CD4-positive, alpha-beta T cell treated with Interleukin-6 at 100 ng/mL for 8 hours (primary cell): ENCODE results near the gene PPP5C.
"Not testable (repeated sequence)": the region's sequence is repeated elsewhere in the genome, so short reads cannot be mapped to it uniquely, and the experiment has no call there.

Source experiments
- DNase-seq: peaks from one replicate; pipeline ENCODE4 v3.0.0-alpha.2; 2020; ENCODE audit warnings: mixed read lengths, low spot score

PPP5C gene

DNA sequence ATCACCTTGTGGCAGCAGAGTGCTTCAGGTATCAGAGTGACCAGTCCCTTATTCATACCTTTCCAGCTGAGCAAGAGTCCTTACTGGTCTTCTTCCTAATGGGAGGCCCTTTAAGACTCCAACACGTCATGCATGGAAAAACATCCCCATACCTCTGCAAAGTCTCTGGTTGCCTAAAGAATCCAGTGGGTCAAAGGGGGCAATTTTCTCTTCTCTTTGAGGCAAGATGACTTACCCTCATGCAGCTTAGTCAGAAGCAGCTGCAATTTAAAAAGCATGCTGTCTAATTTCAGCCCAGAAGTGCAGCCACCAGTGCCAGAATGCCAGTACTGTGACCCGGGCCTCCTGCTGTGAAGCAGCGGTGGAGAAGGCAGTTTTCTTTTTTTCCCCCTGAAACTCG is 18.7 kb downstream of the PPP5C start:
- no peak for DNase-seq

DNA sequence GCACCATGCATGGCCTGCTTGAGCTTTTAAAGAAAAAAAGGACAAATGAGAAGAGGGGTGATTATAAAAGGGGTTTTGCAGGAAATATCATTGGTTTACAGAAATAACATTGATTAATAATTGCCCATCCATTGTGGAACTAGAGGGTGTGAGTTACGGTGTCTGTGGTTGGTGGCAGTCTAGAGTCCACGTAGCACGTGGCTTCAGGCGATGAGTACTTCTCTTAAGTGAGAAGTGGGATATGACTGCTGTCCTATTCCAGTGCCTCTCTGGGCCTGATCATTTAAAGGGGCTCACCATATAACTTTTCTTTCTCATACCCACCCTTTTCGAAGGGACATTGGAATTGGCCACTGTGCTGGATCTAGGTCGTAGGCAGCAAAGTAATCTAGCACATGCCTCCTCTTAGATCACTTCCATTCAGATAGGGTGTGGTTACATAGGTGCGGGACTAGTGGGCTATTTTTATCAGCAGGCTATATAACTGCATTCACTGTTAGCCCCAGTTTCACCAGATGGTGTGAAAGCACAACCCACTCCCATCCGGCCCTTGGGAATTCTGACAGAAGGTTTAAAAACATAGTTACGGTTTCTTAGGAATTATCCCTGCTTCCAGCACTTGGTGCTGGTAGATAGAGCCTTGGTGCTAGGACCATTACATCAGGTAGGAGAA is 19.9 kb downstream of the PPP5C start:
- DNase-seq: no peak

DNA sequence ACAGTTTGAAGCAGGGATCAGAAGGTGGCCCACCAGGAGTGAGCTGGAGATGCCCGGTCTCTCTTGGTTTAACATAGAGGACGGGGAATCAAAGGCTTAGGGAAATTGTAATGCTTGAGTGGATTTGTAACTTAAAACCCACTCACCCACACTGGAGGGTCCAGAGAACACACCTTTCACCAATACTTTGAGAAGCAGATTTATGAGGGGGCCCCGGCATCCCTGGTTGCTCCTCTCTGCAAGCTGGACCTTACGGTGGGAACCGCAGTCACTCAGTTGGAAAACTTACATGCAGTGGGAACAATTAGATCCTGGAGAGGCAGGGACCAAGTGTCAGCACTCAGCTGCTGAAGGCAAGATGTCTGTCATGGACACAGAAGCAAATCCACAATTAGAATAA is 20.5 kb downstream of the PPP5C start:
- DNase-seq: no peak

DNA sequence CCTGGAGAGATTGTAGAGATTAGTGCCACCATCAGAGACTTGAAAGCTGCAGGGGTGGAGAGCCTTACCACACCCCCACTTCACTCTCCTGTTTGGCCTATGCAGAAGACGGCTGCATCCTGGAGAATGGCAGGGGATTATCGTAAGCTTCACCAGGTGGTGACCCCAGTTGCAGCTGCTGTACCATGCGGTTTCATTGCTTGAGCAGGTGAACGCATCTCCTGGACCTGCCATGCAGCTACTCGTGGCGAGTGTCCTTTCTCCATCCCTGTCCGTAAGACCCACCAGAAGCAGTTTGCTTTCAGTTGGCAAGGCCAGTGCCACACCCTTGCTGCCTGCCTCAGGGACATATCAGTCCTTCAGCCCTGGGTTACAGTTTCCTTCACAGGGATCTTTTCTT is 21.2 kb downstream of the PPP5C start:
- no peak for DNase-seq

DNA sequence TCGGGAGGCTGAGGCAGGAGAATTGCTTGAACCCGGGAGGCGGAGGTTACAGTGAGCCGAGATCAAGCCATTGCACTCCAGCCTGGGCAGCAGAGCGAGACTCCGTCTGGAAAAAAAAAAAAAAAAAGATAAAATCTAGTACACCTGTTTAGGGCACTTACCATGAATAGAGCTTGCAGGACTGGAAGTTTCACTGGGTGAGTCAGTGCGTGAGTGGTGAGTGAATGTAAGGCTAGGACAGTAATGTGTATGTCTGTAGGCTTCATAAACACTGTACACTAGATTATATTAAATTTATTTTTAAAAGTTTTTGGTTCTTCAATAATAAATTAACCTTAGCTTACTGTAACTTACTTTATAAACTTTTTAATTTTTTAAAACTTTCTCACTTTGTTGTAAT is 22.9 kb downstream of the PPP5C start:
- DNase-seq: no peak

DNA sequence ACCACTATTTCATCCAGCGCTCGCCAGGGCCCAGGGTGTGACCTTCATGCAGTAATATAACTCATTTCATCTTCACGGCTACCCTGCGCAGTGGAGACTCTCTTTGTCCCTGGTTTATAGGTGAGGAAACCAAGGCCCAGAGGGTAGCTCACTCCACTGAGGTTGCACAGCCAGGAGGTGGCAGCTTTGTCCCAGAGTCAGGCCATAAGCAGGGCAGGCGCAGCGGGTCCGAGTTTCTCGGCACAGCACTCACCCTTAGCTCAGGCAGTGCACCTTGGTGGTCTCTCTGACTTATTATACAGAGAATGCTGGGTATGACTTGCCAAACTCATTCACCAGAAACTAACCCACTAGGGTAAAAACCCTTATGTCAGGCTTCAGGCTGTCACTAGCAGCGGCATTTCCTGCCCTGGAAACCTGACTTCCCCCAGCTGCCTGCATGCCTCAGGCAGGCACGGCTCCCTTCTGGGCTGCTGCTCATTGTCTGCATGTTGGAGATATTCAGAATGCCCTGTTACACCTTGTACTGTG is 24.5 kb downstream of the PPP5C start:
- DNase-seq: no peak

DNA sequence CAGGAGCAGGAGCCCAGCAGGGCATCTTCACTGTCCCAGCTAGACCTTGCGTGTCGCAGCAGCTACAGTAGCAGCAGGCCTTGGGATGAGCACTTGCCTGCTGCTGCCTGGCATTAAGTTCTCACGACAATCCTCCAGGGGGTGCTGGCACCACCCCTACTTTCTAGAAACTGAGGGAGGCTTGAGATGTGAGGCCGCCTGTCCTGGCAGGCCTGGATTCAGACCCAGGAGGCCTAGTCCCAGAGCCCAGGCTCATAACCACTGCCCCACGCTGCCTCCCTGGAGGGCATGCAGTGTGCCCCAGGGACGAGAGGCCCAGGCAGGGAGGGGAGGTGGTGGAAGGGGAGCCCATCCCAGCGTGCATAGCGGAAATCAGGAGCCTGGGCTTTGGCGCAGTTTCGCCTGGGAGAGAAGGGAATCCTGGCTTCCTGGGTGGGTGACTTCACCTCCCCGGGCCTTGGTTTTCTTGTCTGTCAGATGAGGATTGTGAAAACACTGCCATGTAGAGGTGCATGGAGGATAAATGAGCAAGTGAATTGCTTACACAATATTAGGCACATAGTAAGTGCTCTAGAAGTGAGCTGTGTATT is 26.1 kb downstream of the PPP5C start:
- DNase-seq: no peak

DNA sequence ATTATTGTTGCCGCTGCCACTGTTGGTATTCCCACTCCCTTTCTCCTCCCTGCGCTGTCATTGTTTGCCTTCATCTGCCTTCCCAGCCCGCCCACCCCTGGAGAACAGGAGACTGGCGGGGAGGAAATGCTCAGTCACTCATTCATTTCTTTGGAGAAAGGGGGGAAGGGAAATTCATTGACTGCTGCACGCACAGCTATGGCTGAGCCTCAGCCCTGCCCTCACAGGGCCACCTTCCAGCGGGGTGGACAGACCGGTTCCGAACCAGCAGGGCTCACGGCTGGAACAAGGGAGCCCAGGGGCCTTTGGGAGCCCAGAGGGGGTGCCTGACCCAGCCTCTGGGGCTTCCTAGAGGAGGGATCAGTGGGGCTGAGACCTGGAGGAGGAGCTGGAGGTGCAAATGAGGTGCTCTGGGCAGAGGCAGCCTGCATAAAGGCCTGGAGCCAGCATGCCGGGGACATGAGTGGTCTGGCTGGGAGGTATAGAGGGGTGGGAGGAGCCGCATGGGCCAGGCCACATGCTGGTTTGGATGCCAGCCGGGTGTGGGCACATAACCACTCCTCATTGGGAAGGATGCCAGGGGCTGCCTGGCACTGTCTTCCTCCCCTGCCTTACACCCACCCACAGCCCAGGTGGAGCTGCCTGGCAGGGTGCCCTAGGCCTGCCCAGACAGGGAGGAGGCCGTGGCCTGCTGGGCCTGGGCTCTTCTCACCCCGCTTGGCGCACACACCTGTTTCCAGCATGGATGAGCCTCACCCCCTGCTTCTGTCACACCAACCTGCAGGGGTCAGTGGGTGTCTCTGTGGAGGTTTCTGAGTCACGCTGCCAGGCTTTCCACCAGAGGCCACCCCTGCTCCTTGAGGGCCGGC is 26.8 kb downstream of the PPP5C start:
- DNase-seq: no peak

DNA sequence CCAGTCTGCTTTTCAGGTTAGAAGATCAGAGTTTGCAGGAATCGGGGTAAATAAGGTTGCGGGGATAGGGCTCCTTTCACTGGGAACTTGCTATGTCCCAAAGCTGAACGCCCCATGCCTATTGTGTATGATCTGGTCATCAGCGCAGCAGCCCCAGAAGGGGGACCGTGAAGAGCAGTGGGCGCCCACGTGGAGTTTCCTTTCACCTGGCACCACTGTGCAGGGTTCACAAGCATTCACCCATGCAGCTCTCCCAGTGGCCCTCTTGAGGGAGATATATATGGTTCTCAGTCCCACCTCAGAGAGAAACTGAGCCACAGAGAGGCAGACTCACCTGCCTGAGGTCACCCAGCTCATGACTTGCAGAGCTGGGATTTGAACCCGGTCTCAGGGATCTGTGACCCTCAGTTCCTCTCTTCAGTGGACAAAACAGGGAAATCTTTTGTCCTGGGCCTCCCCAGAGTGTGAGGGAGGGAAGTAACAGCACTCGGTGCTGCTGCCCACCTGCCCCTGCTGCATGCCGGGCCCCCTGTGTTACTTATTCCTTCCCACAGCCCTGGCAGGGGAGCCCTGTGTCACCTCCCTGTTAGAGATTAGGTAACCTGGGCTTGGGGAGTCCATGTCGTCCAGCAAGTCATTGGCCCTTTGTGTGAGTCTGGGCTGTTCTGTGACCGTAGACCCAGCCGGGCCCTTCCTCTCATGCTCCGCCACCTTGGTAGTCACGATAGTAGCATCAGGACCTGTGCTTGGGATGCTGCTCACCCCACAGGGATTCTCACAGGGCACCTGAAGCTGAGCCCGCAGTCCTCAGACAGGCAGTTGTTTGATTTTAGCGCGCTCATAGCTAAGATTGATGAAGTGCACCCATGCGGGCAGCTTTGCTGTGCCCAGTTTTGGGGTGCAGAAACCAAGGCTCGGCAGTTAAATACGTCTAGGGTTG is 27.9 kb downstream of the PPP5C start:
- DNase-seq: no peak

DNA sequence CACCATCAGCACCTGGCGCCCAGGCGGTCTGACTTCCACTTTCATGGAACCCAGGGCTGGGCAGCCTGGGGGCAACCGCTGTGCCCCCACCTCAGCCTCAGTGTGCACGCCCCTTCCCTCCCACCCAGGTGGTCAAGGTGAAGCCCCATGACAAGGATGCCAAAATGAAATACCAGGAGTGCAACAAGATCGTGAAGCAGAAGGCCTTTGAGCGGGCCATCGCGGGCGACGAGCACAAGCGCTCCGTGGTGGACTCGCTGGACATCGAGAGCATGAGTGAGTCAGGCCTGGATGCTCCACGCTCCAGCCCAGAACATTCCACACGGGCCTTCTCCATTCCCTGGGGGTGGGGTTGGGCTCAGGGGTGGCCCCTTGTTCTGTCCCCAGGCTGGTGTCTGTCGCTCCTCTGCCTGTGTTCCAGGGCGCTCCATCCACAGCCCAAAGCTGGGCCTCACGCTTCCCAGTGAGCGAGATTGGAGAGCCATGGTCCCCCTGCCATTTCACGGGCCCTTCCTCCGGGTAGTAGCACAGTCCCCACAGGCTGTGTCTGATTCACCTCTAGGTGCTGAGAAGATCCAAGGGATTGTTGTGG is 28.7 kb downstream of the PPP5C start:
- DNase-seq: not testable (repeated sequence)

DNA sequence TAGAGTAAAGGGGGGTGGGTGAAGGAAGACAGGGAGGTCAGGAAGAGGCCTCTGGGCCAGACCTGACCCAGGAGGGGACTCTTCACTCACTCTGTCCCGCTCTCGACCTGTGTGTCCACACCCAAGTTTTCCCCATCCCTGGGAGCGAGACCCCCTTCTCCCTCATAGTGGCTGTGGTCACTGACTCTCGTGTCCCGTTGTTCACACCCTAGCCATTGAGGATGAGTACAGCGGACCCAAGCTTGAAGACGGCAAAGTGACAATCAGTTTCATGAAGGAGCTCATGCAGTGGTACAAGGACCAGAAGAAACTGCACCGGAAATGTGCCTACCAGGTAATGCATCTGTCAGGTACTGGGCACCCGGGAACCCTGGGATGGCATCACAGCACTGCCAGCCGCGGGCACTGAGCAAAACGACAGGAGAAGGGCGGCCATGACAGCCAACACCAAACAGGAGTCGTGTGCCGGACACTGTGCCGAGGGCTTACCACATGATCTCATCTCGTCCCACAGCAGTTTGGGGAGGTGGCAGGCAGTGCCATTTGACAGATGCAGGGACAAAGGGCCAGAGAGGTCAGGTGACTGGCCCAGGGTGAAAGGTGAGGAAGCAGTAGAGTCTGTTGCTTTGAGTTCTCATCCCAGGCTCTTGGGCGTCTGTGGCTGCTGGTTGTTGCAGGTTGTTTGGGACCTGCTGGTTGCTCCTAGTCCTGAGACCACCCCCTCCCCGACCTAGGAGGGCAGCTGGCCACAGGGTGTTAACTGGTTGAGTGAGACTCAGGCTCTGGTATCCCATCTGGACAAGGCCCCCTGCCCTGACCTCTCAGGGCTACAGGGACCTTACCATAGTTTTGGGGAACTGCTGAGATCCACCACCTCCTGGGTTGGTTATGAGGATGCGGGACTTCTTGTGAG is 29.6 kb downstream of the PPP5C start:
- DNase-seq: no peak

DNA sequence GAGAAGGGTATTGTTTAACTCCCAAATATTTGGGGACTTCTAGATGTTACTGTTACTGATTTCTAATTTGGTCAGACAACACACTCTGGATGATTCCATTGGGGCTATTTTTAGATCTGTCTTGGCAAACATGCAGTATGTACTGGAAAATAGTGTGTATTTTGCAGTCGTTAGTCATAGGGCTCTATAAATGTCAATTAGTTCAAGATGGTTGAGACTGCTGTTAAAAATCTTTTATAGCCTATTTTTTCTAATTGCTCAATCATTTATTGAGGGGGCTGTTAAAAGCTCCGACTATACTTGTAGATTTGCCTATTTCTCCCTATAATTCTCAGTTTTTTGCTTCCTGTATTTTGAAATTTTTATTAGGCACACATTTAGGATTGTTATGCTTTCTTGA is 31.4 kb downstream of the PPP5C start:
- no peak for DNase-seq

DNA sequence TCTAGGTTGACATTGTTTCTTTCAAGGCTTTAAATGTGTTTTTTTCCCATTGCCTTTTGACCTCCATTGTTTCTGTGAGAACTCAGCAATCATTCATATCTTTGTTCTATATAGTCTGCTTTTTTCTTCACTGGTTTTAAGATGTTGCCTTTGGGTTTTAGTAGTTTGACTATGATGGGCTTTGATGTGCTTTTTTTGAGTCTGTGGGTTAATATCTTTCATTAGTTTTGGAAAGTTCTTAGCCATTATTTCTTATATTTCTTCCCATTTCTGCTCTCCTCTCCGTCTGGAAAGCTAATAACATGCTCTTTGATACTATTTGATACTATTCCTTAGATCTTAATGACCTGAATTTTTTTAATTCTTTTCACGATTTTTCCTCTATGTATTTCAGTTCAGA is 33.8 kb downstream of the PPP5C start:
- no peak for DNase-seq

DNA sequence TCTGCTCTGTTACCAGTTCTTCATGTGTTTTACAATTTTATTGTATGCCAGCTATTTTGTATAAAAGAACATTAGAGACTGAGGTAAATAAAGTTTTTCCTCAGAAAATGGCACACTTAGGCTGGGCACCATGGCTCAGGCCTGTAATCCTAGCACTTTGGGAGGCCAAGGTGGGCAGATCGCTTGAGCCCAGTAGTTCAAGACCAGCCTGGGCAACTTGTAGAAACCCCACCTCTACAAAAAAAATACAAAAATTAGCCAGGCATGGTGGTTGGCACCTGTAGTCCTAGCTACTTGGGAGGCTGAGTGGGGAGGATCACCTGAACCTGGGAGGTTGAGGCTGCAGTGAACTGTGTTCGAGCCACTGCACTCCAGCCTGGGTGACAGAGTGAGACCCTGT is 34.5 kb downstream of the PPP5C start:
- DNase-seq: no peak

DNA sequence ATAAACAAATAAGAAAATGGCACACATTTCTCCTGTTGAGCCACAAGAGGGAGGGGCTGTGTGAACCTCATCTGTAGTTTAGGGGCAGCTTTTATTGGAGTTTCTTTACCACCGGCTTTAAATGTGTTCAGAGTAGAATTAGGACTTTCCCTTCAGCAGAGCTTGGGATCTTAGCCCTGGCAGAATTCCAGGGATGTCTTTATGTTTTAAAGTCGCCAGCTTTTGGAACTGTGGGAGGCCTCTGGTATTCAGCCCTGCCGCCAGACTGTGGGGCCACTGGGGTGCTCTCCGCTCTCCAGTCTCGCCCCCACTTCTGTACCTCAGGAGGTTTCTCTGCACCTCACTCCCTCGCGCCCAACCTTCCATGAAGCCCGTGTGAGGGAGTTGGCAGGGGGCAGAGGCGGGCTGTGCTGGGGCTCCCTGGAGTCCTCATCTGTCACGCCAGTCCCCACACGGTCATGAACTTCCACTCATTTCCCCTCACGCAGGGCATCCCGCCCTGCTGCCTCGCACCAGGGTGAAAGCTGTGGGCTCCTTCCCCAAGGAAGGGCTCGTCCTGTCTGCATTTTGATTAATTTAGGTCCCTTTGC is 35.0 kb downstream of the PPP5C start:
- DNase-seq: no peak

DNA sequence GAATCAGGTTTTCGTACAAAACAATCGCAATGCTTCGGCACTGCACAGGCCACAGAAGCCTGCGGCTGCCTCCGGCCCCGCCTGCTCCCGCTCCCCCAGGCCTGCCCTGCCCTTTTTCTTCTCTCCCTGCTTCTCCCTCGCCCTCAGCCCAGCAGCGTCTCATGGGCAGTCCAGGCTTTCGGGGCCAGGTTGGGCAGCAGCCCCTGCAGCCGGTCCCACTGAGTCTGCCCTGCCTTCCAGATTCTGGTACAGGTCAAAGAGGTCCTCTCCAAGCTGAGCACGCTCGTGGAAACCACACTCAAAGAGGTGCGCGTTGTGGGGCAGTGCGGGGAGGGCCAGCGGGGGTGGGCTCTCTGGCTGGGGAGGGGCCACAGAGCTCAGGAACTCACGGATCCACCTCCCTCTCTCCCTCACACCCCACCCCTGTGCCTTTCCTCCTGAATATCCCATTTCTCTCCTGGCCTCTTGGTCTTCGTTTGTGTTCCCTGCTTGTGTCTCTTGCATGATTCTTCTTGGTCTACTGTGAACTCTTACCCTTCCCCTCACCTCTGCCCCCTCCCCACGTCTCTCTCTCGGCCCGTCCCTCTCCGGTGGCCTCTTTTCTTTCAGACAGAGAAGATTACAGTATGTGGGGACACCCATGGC is 36.4 kb downstream of the PPP5C start:
- DNase-seq: no peak

DNA sequence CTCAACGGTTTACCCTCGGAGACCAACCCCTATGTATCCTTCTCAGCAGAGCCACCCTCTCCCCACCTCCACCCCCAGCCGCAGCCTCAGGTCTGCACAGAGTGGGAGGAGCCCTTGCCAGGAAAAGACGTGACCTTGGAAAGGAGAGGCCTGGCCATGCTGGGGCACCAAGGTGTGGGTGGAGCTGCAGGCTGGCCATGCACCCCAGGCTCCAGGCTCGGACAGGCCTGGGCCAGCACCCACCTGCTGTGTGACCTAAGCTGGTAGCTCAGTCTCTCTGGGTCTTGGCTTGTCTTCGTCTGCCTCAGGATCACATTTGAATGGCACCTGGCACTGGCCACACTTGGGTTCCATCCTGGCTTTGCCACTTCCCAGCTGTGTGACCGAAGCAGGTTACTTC is 37.0 kb downstream of the PPP5C start:
- DNase-seq: no peak

DNA sequence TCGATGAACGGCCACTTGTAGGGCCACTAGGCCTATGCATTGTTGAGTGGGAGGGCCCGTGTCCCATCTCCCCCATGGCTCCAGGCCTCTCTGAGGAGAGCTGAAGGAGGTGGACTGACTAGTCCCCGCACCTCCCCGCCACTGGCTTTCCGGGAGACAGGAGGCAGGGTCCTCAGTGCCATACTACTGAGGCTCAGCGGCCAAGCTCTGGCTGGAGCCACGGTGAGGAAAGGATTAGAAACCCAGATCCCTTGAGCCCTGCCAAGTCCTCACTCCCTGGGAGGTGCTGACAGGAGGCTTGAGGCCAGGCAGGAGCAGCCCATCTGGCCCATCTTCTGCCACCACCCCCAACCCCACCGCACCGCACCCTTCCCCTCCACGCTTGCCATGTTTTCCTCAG is 37.5 kb downstream of the PPP5C start:
- no peak for DNase-seq

DNA sequence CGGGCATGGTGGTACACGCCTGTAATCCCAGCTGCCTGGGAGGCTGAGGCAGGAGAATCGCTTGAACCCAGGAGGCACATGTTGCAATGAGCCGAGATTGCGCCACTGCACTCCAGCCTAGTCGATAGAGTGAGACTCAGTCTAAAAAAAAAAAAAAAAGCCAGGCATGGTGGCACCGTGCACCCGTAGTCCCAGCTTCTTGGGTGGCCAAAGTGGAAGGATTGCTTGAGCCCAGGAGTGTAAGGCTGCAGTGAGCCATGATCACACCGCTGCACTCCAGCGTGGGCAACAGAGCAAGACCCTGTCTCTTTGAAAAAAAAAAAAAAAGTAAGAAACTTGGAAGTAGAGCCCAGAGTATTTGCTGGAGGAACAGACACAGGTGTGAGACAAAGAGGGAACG is 38.7 kb downstream of the PPP5C start:
- no peak for DNase-seq

DNA sequence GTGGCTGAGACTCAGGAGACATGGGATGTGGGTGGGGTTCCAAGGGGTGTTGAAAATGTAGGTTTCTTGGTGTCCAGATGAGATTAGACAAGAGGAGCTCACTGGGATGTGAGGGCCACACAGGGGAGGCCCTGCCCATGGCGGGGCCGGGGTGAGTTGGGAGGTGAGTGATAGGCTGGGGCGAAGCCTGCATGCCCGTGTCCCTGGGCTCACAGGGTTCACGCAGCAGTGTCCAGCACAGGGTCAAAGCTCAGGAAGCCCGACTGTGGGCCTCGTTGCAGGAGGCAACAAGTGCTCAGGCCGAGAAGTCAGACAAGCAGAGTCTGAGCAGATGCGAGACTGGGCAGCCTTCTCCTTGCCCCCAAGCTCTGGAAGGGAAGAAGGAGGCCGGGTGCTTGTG is 39.3 kb downstream of the PPP5C start:
- no peak for DNase-seq
